Stomach (tissue), 9 donors: ENCODE results near the gene STOML2. TPM values are rescaled to one million over a fixed set of nuclear protein-coding genes. Genes with fewer than 3 reads are reported as not detected.

Experiments used
- DNase-seq, 2 donors: peaks; one replicate each; pipeline versions ENCODE4 v3.0.0 to v3.0.0-alpha.2; 2013 to 2019
- H3K27ac ChIP-seq, 5 donors: fragments of 200-600 bp in 4 of 5; sonication (generic) in 4 of 5; one replicate each; pipeline ENCODE4 v1.5.1; 2013 to 2019; ENCODE audit warnings: mild to moderate bottlenecking in 1 of 5, moderate library complexity in 1 of 5
- H3K27me3 ChIP-seq, 3 donors: fragments of 200-600 bp; sonication (generic); one replicate each; pipeline ENCODE4 v1.5.1; 2017 to 2019; ENCODE audit warnings: mixed run types in 1 of 3
- H3K36me3 ChIP-seq, 4 donors: fragments of 200-600 bp; sonication (generic); 1 replicate in 3 of 4; 2 replicates in 1 of 4; pipeline ENCODE4 v1.5.1; 2016 to 2019
- H3K4me1 ChIP-seq, 4 donors: fragments of 200-600 bp; sonication (generic); one replicate each; pipeline ENCODE4 v1.5.1; 2016 to 2019
- H3K4me3 ChIP-seq, 4 donors: fragments of 200-600 bp; sonication (generic) in 3 of 4; one replicate each; pipeline ENCODE4 v1.5.1; 2016 to 2019; ENCODE audit warnings: mild to moderate bottlenecking in 1 of 4
- H3K9me3 ChIP-seq, 4 donors: fragments of 200-600 bp; sonication (generic); one replicate each; pipeline ENCODE4 v1.5.1; 2016 to 2019
- CTCF ChIP-seq, 7 experiments: fragments of 450-650 bp in 4 of 7; fragments of 200-600 bp in 3 of 7; sonication (generic) in 3 of 7; IDR thresholded peaks; one replicate each; pipeline ENCODE4 v1.5.1; 2016 to 2019; ENCODE audit warnings: antibody characterized with exemption in 7 of 7, control low read depth in 2 of 7, mild to moderate bottlenecking in 1 of 7
- EP300 ChIP-seq: sonication (generic); formaldehyde crosslinking; IDR thresholded peaks from one replicate; pipeline ENCODE4 v1.6.1; 2017; ENCODE audit warnings: antibody characterized with exemption
- POLR2A ChIP-seq, 4 donors: fragments of 450-650 bp; IDR thresholded peaks; one replicate each; pipeline ENCODE4 v1.6.1; 2016; ENCODE audit warnings: antibody characterized with exemption in 4 of 4, control low read depth in 2 of 4, mild to moderate bottlenecking in 1 of 4, moderate library complexity in 1 of 4
- POLR2AphosphoS5 ChIP-seq, 3 donors: sonication (generic); formaldehyde crosslinking; IDR thresholded peaks; one replicate each; pipeline ENCODE4 v1.6.1; 2016; ENCODE audit warnings: antibody characterized with exemption in 3 of 3
- WGBS, 5 donors: extraction: QIAGEN DNeasy Blood & Tissue Kit in 3 of 5; methylation state at CpG; one replicate each; pipeline versions ENCODE4 v1.1.5 to v1.1.7; 2013 to 2018; 5-methylcytosine and 5-hydroxymethylcytosine counted together
- intact Hi-C: fragments of 100-400 bp; cut with DNase I; formaldehyde crosslinking; loops from one replicate; pipeline ENCODE4 v1.15.1; 2023; ENCODE audit warnings: low total_unique reads
- polyA plus RNA-seq, 3 donors: library from polyadenylated mRNA; stranded (reverse); fragments of 200-250 nt; gene quantifications; one replicate each; pipeline ENCODE4 v1.2.3, GENCODE V29; 2013
- total RNA-seq, 5 donors: library from RNA; depleted of rRNA; stranded (reverse); fragments of >200 nt; gene quantifications; one replicate each; pipeline versions ENCODE4 v1.1.0 to v1.2.3, GENCODE V29; 2014 to 2016
- donor health status: healthy with polysubstance abuse.
- donor health status: Bipolar disorder and iron deficiency.
- donor health status: healthy.

STOML2 gene
- total and polyA plus RNA-seq, 8 donors: 19.3 to 126 (median 68.6) TPM

GRCh38 chr9:35105571-35106342 is 2.8 kb upstream of the STOML2 start:
- TF ChIP-seq POLR2A (IDR thresholded peaks at IDR 0.05): no peak
- no peak for TF ChIP-seq CTCF (IDR thresholded peaks at IDR 0.05)
- no peak for TF ChIP-seq EP300
- no peak for TF ChIP-seq POLR2AphosphoS5 (IDR thresholded peaks at IDR 0.05)
- Histone ChIP-seq H3K36me3 (peaks cover 37 to 58% (median 54%) of the 10 kb centered on the region in 4 donors), H3K9me3 (no peaks in the 10 kb centered on the region), H3K27ac (no peak overlapping the region), H3K4me1 (peaks cover 25 to 54% (median 42%) of the 10 kb centered on the region in 4 donors), H3K27me3 (no peaks in the 10 kb centered on the region), H3K4me3 (no peak overlapping the region)
- DNase-seq: no peak
- 93 to 95% (median 94%) methylated on average over 13 of the region's 13 CpGs for WGBS, 5 donors
- intact Hi-C loops: no loop called here

DNA sequence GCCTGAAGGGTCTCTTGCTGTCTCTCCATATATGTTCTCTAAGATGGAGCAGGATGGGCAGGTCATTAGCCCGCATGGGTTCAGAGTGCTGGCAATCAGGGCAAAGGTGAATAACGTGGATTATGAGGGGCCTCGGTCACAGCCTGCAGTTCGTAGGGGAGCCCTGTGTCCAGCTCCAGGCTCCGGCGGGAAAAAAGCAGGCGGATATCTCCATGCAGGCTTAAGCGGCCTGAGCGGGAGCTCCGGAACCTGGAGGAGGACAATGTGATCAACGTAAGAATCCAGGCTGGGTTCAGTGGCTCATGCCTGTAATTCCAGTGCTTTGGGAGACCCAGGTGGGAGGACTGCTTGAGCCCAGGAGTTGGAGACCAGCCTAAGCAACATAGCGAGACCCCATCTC is 2.2 kb upstream of the STOML2 start:
- H3K4me3 ChIP-seq: no peak overlapping the region
- 90 to 93% (median 91%) methylated on average over 12 of the region's 12 CpGs for WGBS, 5 donors
- no peak for DNase-seq
- TF ChIP-seq EP300 (no peak), POLR2AphosphoS5 (IDR thresholded peaks at IDR 0.05) (no peak), POLR2A (IDR thresholded peaks at IDR 0.05) (no peak), CTCF (IDR thresholded peaks at IDR 0.05) (no peak)
- H3K27me3 ChIP-seq: no peaks in the 10 kb centered on the region
- no peaks in the 10 kb centered on the region for H3K9me3 ChIP-seq
- peaks cover 43 to 64% (median 60%) of the 10 kb centered on the region in 4 donors for H3K36me3 ChIP-seq
- H3K4me1 ChIP-seq: peaks cover 19 to 52% (median 36%) of the 10 kb centered on the region in 4 donors
- intact Hi-C loops: no loop called here
- H3K27ac ChIP-seq: no peak overlapping the region

DNA sequence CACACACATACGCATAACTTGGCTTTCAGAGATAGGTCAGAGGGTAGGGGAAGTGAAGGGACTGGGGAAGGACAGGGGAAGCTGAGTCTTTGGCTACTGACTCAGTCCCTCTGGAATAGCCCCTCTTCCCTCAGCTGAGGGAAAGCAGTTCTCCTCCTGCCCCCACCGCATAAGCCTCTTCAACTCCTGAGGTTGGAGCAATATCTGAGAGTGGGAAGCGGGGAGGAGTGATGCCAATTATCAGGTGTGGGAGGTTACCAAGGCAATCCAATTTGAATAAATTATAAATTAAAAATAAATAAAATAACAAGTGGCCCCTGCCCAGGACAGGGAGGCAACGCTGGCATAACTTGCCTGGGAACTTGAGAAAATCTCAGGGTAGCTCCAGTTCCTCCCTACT is 1.7 kb upstream of the STOML2 start:
- Histone ChIP-seq H3K4me1 (peaks cover 18 to 46% (median 32%) of the 10 kb centered on the region in 4 donors), H3K4me3 (no peak overlapping the region), H3K27me3 (no peaks in the 10 kb centered on the region), H3K27ac (peak overlapping the region in 2 of 5 donors; percentile 89), H3K9me3 (no peaks in the 10 kb centered on the region), H3K36me3 (peaks cover 46 to 70% (median 66%) of the 10 kb centered on the region in 4 donors)
- 89 to 94% (median 91%) methylated on average over 4 of the region's 4 CpGs for WGBS, 5 donors
- TF ChIP-seq POLR2AphosphoS5 (IDR thresholded peaks at IDR 0.05): no peak
- TF ChIP-seq CTCF (IDR thresholded peaks at IDR 0.05): no peak
- TF ChIP-seq EP300: no peak
- intact Hi-C loops: no loop called here
- no peak for DNase-seq

GRCh38 chr9:35103660-35104191 is 795 bp upstream of the STOML2 start:
- H3K27ac ChIP-seq: peak overlapping the region; percentile 81 to 91 (median 89)
- H3K4me3 ChIP-seq: peak overlapping the region; percentile 72 to 90 (median 80)
- no peaks in the 10 kb centered on the region for H3K9me3 ChIP-seq
- intact Hi-C loops: no loop called here
- 31 to 40% (median 38%) methylated on average over 5 of the region's 5 CpGs for WGBS, 5 donors
- peaks cover 18 to 38% (median 28%) of the 10 kb centered on the region in 4 donors for H3K4me1 ChIP-seq
- no peak for TF ChIP-seq POLR2AphosphoS5 (IDR thresholded peaks at IDR 0.05)
- no peak for TF ChIP-seq CTCF (IDR thresholded peaks at IDR 0.05)
- TF ChIP-seq POLR2A (IDR thresholded peaks at IDR 0.05): no peak
- no peak for TF ChIP-seq EP300
- no peak for DNase-seq
- H3K36me3 ChIP-seq: peaks cover 46 to 75% (median 71%) of the 10 kb centered on the region in 4 donors
- H3K27me3 ChIP-seq: no peaks in the 10 kb centered on the region
